Esophagus mucosa (tissue), 1 donor: ENCODE measurements around the gene NPIPB8. TPM values are rescaled to one million over a fixed set of nuclear protein-coding genes. Genes with fewer than 3 reads are reported as not detected.
A peak's percentile ranks its signal among the peaks of the same experiment; 100 is the strongest.
"Not testable (repeated sequence)": the region's sequence is repeated elsewhere in the genome, so short reads cannot be mapped to it uniquely, and the experiment has no call there.

Experiments used
- ATAC-seq: fragments of 200-7000 bp; cut with Tn5 transposase; one replicate; pipeline ENCODE4 v1.9.1; 2020
- total RNA-seq: library from RNA; stranded (reverse); gene quantifications from one replicate; pipeline ENCODE4 v1.2.4, GENCODE V29; 2023
- donor health status: DM: yes; HTN: yes; CAD: no.

The NPIPB8 gene
- total RNA-seq, result 0.24 TPM

- not testable (repeated sequence) for ATAC-seq
Observed at GRCh38 chr16:28637765-28638164, at the start of gene NPIPB8. TSS of gene NPIPB8 (plus strand) at chr16:28638065. CDS start at chr16:28638361, 296 bp downstream.

GRCh38 chr16:28589069-28589468, 48.8 kb upstream of the NPIPB8 start:
- ATAC-seq, result no peak

GRCh38 chr16:28589930-28590329, 47.9 kb upstream of the NPIPB8 start:
- ATAC-seq, result no peak

GRCh38 chr16:28590384-28591340, 47.2 kb upstream of the NPIPB8 start:
- ATAC-seq, result no peak

- no peak for ATAC-seq
Observed at GRCh38 chr16:28591355-28591754, 46.5 kb upstream of the NPIPB8 start.

- ATAC-seq, result no peak
Observed at GRCh38 chr16:28592511-28592910, 45.4 kb upstream of the NPIPB8 start.

- ATAC-seq, result no peak
Observed at GRCh38 chr16:28592979-28593553, 44.8 kb upstream of the NPIPB8 start.

GRCh38 chr16:28595451-28595850, 42.4 kb upstream of the NPIPB8 start:
- ATAC-seq, result not testable (repeated sequence)

GRCh38 chr16:28596115-28596630, 41.7 kb upstream of the NPIPB8 start:
- ATAC-seq, result no peak

GRCh38 chr16:28596840-28597691, 40.8 kb upstream of the NPIPB8 start, which contains the start of gene SULT1A2:
TSS of gene SULT1A2 (minus strand) at chr16:28597050. CDS start at chr16:28595930, 1,120 bp downstream.
- peak; percentile 42 for ATAC-seq

GRCh38 chr16:28597692-28598261, 40.1 kb upstream of the NPIPB8 start:
- ATAC-seq, result no peak

GRCh38 chr16:28599377-28600285, 38.2 kb upstream of the NPIPB8 start:
- ATAC-seq, result peak; percentile 58

GRCh38 chr16:28600965-28601364, 36.9 kb upstream of the NPIPB8 start:
- ATAC-seq, result peak; percentile 11

GRCh38 chr16:28601589-28601988, 36.3 kb upstream of the NPIPB8 start:
- ATAC-seq, result not testable (repeated sequence)

- ATAC-seq, result not testable (repeated sequence)
Observed at GRCh38 chr16:28602062-28602461, 35.8 kb upstream of the NPIPB8 start.

GRCh38 chr16:28602529-28602928, 35.3 kb upstream of the NPIPB8 start:
- no peak for ATAC-seq

GRCh38 chr16:28603381-28604185, 34.3 kb upstream of the NPIPB8 start:
- ATAC-seq, result no peak

- no peak for ATAC-seq
Observed at GRCh38 chr16:28604186-28604565, 33.7 kb upstream of the NPIPB8 start.

- ATAC-seq, result no peak
Observed at GRCh38 chr16:28606291-28607115, 31.4 kb upstream of the NPIPB8 start.
